Measurements from ENCODE around the gene PCNX2.

Gene PCNX2

DNA sequence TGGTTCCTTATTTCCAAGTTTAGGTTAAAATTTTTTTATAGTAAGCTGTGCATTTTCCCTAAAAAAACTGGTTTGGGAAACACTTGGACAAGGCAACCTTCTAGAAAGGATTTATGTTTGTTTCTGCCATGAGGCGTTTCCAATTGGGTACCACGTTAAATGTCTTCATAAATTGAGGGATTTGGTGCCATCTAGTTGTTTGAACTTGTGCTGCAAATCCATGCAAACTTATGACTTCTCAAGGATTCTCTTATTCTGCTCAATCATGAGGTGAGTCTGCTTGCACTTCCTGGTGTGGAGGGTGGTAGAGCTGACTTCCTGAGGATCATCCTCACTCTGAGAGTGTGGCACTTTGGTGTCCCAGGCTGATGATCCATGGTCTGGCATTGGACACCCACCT, 123.3 kb downstream of the PCNX2 start:
- peak; percentile 30 for DNase-seq (ENCODE audit: low read depth)
- TF ChIP-seq, protein P1, sequence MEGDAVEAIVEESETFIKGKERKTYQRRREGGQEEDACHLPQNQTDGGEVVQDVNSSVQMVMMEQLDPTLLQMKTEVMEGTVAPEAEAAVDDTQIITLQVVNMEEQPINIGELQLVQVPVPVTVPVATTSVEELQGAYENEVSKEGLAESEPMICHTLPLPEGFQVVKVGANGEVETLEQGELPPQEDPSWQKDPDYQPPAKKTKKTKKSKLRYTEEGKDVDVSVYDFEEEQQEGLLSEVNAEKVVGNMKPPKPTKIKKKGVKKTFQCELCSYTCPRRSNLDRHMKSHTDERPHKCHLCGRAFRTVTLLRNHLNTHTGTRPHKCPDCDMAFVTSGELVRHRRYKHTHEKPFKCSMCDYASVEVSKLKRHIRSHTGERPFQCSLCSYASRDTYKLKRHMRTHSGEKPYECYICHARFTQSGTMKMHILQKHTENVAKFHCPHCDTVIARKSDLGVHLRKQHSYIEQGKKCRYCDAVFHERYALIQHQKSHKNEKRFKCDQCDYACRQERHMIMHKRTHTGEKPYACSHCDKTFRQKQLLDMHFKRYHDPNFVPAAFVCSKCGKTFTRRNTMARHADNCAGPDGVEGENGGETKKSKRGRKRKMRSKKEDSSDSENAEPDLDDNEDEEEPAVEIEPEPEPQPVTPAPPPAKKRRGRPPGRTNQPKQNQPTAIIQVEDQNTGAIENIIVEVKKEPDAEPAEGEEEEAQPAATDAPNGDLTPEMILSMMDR (IDR thresholded peaks at IDR 0.05; ENCODE audit: insufficient read depth, low read depth, low read length, missing control alignments): no peak
- H3K4me3 ChIP-seq (ENCODE audit: low read length): no peak overlapping the region

DNA sequence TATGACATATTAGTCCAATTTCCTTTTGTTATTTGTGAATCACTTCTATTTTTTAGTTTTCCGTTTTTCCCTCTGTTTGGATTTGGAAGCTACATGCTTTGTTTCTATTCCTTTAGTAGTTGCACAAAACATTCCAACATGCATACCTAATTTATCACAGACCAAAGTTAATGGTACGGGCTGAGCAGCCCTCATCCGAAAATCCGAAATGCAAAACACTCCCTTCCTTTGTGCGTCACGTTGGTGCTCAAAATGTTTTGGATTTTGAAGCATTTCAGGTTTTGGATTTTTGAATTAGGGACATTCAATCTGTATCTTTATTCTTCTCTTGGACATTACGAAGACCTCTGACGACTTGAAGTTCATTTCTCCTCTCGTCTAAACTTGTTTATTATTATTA, 124.8 kb downstream of the PCNX2 start:
- no peak for DNase-seq (ENCODE audit: low read depth)
- TF ChIP-seq, protein P1 (IDR thresholded peaks at IDR 0.05; ENCODE audit: insufficient read depth, low read depth, low read length, missing control alignments): no peak
- no peak overlapping the region for H3K4me3 ChIP-seq (ENCODE audit: low read length)

DNA sequence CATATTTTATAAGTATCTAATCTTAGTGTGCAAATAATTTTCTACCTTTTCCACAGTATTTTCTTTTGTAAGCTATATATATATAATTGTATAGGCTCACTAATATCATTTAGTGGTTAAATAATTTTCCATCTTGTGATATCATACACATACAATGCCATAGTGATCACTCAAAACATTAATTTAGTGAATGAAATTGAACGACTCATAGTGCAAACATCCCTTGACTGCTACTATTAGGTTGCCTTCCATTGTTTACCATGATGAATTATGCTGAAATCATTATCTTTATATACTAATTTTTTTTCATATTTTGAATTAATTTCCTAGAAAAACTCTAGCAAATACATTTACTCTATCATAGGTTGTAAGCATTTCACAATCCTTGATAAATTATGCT, 127.1 kb downstream of the PCNX2 start:
- H3K4me3 ChIP-seq (ENCODE audit: low read length): no peak overlapping the region
- peak; percentile 40 for DNase-seq (ENCODE audit: low read depth)
- TF ChIP-seq, protein P1 (IDR thresholded peaks at IDR 0.05; ENCODE audit: insufficient read depth, low read depth, low read length, missing control alignments): no peak

DNA sequence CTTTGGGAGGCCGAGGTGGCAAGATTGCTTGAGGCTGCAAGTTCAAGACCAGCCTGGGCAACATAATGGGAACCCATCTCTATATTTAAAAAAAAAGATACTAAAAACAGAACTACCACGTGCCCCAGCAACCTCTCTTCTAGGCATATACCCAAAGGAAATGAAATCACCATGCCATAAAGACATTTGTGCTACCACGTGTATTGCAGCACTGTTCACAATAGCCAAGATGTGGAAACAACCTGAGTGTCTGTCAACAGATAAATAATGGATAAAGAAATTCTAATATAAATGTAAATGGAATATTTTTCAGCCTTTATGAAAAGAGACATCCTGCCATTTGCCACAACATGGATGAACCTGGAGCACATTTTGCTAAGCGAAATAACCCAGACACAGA, 128.6 kb downstream of the PCNX2 start:
- DNase-seq (ENCODE audit: low read depth): no peak

DNA sequence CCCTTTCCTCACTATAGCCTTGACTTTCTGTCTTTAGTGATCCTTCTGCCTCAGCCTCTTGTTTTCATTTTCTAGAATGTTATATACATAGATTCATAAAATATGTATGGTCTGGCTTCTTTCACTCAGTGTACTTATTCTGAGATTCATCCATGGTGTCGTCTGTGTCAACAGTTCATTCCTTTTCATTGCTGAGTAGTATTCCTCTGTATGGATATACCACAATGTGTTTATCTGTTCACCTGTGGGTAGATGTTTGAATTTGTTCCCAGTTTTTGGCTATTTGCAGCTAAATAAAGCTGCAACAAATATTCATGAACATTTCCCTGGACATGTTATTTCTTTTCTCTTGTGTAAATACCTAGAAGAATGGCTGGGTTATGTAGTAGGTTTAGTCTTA, 131.8 kb downstream of the PCNX2 start:
- H3K4me3 ChIP-seq (ENCODE audit: low read length): no peak overlapping the region
- DNase-seq (ENCODE audit: low read depth): no peak
- TF ChIP-seq, protein P1 (IDR thresholded peaks at IDR 0.05; ENCODE audit: insufficient read depth, low read depth, low read length, missing control alignments): no peak

More for the DNA sequence above, 128.6 kb downstream of the PCNX2 start:
- no peak overlapping the region for H3K4me3 ChIP-seq (ENCODE audit: low read length)
- TF ChIP-seq, protein P1 (IDR thresholded peaks at IDR 0.05; ENCODE audit: insufficient read depth, low read depth, low read length, missing control alignments): no peak

DNA sequence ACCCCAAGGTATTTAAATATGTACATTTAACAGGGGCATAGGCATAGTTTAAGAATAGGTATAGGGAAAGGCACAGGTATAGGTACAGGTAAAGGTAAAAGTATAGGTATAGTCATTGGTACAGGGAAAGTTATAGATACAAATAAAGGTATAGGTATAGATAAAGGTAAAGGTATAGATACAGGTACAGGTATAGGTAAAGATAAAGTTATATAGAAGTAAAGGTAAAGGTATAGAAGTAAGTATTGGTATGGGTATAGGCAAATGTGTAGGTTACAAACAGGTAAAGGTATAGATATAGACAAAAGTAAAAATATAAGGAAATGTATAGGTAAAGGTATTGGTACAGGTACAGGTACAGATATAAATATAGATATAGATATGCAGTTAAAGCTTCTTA, 137.2 kb downstream of the PCNX2 start:
- no peak overlapping the region for H3K4me3 ChIP-seq (ENCODE audit: low read length)
- TF ChIP-seq, protein P1 (IDR thresholded peaks at IDR 0.05; ENCODE audit: insufficient read depth, low read depth, low read length, missing control alignments): no peak
- DNase-seq (ENCODE audit: low read depth): no peak

DNA sequence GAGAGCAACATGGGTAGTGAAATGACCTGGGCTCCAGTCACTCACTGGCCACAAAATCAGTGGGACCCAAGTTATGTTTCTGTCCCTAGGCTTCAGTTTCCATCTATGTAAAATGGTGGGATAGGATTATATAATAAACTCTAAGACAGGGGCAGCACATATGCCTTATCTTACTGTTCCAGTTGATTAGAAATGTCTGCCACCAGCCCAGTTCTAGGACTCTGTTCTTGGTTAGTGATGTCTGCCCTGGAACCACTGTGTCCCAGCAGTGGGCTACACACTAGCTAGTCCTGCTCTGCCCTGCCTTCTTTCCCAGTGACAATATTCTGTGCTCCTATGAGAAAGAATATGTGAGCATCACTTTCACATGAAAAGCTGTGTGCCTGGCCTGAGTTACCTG, 138.3 kb downstream of the PCNX2 start:
- TF ChIP-seq, protein P1 (IDR thresholded peaks at IDR 0.05; ENCODE audit: insufficient read depth, low read depth, low read length, missing control alignments): no peak
- H3K4me3 ChIP-seq (ENCODE audit: low read length): no peak overlapping the region
- no peak for DNase-seq (ENCODE audit: low read depth)

All from epithelial cell of esophagus (primary cell).